Tracheal epithelial cell (primary cell): ENCODE data around the gene BICD2. TPM values are rescaled to one million over a fixed set of nuclear protein-coding genes. Genes with fewer than 3 reads are reported as not detected.

ENCODE experiments used
- total RNA-seq: library from RNA; depleted of rRNA; stranded (reverse); fragments of >200 nt; gene quantifications from 2 replicates; pipeline ENCODE4 v1.2.1, GENCODE V29; 2014

Gene BICD2
- 114 and 128 TPM in 2 replicates for total RNA-seq

GRCh38 chr9:92764381-92764987 lies at the start of gene BICD2:
TSS of gene BICD2 (minus strand) at chr9:92764833. CDS start at chr9:92764744, 89 bp downstream.

GRCh38 chr9:92669890-92670708 lies 94.5 kb downstream of the BICD2 start, which contains the start of gene IPPK:
TSS of gene IPPK (minus strand) at chr9:92670131. CDS start at chr9:92669988, 143 bp downstream.

Other genes starting within 250 kb of the BICD2 start
- gene ECM2, start 228.8 kb downstream of the BICD2 start, total RNA-seq: 1.1 and 1.4 TPM in 2 replicates
- 31.6 and 33.9 TPM in 2 replicates for gene IPPK, start 94.7 kb downstream of the BICD2 start, total RNA-seq
- gene ZNF484, start 113.2 kb upstream of the BICD2 start, total RNA-seq: 5.8 and 11.9 TPM in 2 replicates
- gene FGD3, start 182.7 kb upstream of the BICD2 start, total RNA-seq: 1.2 and 2.6 TPM in 2 replicates